HG02642 (cell line): ENCODE measurements around the gene PDGFRB.
A peak's percentile ranks its signal among the peaks of the same experiment; 100 is the strongest.

Source experiments
- ATAC-seq: cut with Tn5 transposase; IDR thresholded peaks from one replicate; pipeline ENCODE4 v1.9.1; 2021; ENCODE audit warnings: mild to moderate bottlenecking; ENCODE audit not compliant: unreplicated experiment, poor library complexity

The PDGFRB gene

DNA sequence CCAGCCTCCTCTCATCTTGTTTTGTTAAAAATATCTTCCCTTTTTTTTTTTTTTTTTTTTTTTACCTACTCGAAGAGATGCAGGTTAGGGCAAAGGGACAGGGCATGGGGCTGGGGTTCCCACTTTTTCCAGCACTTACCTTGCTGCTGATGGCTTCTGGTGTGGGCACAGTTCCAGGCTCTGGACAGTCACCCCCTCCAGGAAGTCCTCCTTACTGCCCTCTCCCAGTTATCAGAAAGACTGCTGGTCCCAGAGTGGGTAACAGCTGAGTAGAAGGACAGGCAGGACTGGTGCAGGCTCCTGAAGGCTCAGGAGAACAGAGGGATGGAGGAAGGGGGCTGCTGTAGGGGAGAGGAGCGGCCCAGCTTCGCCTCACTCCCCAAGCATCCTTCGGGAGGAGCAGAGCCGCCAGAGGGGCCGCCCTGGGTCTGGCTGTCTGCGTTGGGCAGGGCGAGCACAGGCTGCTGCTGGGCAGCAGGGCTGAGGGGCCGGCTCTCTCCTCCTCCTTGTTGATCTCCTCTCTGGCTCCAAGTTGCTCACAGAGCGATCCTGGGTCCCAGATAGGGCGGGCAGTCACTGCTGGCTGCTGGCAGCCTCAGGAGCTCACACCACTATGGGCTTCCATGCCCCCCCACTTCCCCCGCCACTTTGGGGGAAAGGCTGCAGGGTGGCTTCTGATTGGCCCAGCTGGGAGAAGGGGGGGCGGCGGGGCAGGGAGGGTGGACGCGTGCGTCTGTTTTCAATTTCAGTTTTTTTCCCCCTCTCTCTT, at the start of gene PDGFRB:
Gene PDGFRB, minus strand, starts transcription at position 588 of the 769 bp plus-strand sequence. CDS start 18,798 bp downstream, outside the sequence.
- ATAC-seq: peak; percentile 57

DNA sequence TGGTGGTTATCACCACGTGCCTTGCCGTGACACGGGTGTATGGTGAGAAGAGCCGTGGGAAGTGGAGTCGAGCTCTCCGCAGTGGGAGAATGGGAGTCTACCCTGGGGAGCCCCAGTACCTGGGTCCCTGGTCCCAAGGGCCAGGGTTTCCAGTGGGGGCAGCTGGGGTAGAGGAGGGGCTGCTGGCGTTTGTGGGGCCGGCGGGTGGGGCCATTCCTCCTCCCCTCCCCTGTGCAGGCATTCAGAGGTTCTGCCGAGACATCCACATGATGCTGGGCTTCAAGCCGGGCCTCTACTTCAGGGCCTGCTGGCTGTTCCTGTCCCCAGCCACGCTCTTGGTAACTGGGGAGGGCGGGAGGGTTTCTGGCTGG, 48.9 kb upstream of the PDGFRB start:
- no peak for ATAC-seq

DNA sequence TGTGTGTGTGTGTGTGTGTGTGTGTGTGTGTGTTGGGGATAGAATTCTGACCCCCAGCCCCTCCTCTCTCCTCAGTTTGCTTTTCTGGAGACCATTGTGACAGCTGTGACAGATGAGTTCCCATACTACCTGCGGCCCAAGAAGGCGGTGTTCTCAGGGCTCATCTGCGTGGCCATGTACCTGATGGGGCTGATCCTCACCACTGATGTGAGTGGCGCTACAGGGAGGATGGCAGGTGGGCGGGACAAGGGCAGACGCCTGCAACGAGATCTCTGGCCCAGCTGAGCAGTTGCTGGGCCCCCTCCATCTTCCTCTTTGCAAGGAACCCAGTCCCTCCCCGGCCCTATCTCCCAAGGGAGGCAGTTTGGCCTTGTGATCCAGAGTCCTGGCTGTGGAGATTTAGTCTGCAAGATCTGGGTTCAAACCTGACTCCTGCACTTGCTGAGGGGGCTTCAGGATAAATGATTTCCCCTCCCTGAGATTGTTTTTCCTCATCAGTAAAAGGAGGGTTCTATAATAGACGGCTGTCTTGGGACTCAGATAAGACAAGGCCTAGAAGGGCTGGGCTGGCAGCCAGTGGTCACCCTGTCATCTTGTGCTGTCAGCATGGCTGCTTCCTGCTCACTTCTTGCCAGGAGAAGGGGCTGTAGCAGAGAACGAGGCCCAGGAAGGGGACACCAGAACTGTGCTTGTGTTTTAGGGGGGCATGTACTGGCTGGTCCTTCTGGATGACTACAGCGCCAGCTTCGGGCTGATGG, 48.4 kb upstream of the PDGFRB start:
- no peak for ATAC-seq

DNA sequence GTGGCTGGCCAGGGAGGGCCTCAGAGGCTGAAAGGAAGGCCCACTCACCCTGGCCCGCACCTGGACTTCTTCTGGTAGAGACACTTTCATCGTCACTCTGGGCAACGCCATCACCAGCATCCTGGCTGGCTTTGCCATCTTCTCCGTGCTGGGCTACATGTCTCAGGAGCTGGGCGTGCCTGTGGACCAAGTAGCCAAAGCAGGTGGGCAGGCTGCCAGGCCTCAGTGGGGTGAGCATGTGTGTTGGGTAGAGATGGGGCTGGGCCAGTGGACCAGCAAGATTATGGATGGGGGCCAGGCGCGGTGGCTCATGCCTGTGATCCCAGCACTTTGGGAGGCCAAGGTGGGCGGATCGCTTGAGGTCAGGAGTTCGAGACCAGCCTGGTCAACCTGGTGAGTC, 46.9 kb upstream of the PDGFRB start:
- ATAC-seq: no peak

DNA sequence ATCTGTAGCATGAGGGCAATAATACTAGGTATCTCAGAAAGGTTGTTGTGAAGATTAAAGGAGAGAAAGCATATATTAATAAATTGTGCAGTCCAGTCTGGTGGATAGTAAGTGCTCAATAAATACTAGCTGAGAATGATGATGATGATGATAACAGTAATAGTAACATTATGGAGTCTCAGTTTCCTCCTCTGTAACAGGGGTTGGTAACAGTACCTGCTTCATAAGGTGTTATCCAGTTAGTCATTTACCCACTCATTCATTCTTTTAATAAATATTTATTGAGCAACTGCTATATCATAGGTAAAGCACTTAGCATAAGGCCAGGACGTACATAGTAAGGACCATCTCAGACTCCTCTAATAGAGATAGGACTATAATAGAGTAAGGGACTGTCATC, 41.8 kb upstream of the PDGFRB start:
- ATAC-seq: no peak

DNA sequence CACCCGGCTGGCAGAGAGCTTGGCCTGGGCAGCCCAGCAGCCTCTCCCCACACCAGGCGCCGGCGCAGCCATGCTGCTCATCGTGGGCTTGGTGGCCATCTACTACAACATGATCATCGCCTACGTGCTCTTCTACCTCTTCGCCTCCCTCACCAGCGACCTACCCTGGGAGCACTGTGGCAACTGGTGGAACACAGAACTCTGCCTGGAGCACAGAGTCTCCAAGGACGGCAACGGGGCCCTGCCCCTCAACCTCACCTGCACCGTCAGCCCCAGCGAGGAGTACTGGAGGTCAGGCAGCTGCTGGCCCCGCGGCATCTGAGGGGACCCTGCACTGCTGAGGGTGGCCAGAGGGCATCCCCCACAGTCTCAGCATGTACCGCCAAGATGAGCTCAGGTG, 41.3 kb upstream of the PDGFRB start:
- ATAC-seq: no peak

DNA sequence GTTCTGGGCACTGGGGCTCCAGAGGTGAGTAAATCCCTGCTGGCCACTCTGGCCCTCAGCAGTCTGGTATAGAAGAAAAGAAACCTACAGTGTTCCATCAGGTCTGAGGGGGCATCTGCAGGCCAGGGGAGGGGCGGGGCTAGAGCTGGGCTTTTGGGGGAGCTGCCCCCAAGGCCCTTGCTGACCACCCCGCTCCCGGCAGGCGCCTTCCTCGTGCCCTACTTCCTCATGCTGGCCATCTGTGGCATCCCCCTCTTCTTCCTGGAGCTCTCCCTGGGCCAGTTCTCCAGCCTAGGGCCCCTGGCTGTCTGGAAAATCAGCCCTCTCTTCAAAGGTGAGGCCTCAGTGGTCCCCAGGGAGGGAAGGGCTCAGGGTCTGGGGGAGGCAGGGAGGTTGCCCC, 40.9 kb upstream of the PDGFRB start:
- ATAC-seq: no peak

DNA sequence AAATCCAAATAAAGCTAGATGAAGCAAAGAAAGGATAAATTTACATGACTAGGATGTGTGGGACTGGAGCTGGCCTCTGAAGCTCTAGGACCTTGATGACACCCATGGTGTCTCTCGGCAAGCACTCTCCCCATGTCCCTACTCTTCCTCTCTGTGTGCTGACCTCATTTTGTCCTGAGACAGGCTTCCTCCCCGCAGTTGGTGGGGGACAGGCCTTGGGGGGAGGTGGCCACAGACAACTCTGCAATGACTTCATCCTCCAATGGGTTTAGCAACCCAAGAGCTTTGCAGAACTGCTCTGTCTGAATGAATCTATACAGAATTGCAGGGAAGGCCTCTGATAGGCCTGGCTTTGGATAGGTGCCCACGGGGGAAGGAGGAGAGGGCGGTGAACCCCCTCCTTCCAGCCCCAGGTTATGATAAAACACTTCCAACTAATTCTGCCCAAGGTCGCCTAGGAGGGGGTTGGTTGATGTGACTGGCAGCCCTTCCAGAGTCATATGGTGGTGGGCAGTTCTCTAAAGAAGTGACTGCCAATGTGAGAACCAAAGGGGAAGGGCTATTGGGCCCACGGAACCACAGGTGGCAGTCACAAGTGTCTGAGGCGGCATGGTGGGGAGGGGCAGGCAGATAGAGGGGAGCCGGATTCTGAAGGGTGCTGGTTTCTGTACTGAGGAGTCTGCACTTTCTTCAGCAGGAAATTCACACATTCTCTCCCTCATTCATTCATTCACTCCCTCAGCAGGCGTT, 40.3 kb upstream of the PDGFRB start:
- no peak for ATAC-seq

DNA sequence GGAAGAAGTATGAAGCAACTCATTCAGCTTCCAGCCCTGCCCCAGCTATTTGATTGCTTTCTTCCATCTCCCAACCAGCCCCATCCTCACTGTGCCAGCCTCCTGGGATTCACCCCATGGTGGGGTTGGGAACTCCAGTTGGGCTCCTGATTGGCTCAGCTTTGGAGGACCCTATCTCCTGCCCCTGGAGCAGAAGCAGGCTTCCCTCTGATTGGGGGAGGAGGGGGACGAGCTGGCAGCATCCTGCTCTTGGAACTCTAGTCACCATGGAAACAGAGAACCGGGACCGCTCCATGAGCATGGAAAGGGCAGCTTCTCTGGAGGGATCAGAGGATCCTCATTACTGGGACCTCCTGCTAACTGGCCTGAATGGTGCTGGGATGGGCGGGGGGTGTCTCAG, 36.8 kb upstream of the PDGFRB start:
- ATAC-seq: no peak

DNA sequence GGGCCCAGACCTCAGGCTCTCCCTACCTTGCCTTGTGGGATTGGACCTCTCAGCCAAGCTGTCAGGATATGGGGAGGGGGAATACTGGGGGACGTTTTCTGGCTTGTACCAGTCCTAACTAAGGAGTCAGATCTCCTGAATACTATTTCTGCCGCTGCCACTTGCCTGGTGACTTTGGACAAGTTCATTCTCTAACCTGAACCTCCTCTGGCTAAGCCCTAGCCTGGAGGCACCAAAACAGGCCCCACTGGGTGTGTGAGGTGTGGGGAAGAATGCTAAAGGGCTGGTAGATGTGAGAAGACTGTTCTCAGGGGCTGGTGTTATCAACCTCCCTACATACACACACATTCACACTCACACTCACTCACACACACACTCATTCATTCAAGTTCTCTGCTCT, 35.3 kb upstream of the PDGFRB start:
- no peak for ATAC-seq

DNA sequence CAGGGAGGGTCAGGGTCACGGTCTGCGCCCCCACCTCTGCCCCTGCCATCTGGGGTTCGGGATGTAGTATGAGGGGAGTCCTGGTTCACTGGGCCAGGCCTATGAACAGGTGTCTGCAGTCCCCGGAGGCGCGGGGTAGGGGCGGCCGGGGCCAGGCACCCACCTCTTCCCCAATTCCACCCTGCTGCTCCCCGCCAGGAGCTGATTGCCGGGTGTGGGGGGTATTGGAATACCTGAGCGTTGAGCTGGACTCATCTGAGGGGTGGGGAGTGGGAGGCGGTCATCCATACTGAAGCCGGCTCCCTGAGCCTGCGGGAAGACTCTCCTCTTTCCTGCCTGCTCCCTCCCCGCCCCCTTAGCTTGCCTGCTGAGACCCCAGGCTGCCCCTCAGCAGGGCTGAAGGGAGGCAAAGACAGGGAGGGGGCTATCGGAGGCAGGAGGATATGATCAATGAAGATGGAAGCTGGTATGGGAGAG, 34.9 kb upstream of the PDGFRB start:
- ATAC-seq: no peak

DNA sequence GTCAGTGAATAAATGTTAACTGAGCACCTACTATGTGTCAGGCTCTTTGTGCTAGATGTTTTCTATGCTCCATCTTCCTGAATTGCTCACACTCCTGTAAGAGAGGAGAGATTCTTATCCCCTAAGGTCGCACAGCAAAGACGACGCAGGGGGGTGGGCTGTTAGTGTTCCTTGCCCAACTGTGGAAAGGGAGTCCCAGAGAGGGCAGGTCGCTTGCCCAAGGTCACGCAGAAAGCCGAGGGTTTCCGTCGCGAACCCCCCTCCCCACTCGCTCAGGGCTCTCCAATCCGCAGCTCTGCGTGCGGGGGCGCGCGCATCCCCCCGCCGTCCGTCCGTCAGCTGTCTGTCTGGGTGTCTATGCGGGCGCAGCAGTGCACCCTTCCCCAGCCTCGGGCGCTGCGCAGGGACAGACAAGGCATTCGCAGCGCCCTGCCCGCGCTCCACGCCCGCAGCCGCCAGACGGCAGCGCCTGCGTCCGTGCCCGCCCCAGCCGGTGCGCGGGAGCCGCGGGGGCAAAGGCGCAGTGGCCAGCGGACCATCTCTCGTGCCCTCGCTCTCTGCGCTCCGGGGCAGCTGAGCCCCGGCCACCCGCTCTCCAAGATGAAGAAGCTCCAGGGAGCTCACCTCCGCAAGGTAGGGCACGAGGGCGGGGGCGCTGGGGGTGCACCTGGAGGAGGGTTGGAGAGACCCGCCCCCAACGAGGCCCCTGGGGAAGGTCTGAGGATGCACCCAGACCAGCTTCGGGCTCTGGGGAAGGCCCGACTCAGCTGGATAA, 34.3 kb upstream of the PDGFRB start, which contains the start of gene SLC6A7:
Gene SLC6A7, plus strand, starts transcription at position 335 of the 775 bp plus-strand sequence. Its CDS starts 266 bp downstream, at position 601.
- ATAC-seq: no peak

DNA sequence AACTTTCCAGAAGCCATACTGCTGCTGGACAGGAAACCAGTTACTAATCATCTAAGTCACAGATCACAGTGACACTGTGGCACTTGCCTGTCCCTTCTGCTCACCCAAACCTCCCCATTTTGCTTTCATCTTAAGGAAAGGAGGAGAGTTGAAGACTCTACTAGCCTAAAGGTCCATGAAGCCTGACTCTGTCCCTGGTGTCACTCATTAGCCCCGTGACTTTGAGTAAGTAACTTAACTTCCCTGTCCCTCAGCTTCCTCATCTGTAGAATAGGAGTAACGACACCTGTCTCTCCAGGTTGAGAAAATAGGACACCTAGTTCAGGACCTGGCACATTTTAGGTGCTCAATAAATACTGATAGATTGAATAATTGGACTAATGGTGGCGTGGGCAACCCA, 33.7 kb upstream of the PDGFRB start:
- no peak for ATAC-seq

DNA sequence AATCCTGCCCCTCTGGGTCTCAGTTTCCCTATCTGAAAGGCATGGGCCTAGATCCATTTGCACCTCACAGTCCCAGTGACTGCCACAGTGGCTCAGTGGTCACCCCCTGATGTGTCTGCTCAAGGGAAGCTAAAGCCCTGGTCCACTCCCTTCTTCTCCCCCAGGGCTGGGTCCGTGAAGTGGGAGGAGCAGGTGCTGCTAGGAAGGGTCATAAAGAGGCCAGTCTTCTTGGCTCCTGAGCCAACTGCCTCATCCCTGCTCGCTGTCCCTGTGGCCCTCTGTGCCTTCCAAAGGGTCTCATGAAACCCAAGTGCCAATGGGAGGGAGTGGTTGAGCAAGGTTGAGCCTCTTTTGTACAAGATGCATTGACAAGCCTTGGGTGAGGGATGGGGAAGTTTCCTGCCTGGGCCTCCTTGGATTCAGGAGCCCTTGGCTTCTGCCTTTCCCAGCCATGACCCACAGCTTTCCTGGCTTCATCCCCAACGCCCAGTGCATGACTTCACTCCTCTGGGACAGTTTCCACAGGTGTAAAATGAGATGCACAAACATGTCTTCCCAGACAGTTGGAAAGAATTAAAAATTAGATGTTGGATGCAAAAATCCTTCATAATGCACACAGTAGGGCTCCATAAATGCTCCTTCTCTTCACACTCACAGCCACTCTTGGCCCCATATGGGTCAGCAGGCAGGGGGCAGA, 32.6 kb upstream of the PDGFRB start:
- no peak for ATAC-seq

DNA sequence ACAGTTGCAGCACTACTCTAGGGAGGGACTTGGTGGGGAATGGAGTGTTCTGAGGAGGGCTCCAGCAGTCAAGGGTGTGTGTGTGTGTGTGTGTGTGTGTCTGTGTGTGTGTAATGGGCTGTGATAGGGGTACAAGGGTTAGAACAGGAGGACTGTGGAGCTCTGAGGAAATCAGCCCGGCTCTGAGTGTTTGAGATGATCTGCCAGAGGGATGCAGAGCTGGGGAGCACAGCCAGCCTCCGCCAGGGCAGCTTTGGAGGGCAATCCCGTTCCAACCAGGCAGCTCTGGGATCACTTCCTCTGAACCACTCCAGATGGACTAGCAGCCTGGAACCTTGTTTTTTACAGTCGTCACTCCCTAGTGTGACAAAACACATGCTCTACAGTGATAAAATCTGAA, 31.3 kb upstream of the PDGFRB start:
- ATAC-seq: no peak

DNA sequence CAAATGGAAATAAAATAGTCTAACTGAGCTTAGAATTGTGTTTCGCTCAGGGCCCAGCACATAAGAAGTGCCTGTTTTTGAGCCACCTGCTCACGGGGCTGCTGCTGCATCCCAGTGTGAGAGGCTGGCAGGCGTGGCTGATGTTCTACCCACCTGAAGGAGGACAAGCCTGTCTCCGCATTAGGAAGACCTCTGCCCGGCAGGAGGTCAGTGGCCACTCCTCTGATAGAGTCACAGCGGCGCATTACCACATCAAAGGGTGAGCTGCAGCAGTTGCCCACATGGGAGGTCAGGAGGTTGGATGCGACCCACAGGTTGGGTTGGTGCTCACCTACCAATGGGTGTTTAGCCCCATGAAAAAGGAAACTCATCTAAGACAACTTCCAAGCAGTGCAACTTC, 30.5 kb upstream of the PDGFRB start:
- no peak for ATAC-seq

DNA sequence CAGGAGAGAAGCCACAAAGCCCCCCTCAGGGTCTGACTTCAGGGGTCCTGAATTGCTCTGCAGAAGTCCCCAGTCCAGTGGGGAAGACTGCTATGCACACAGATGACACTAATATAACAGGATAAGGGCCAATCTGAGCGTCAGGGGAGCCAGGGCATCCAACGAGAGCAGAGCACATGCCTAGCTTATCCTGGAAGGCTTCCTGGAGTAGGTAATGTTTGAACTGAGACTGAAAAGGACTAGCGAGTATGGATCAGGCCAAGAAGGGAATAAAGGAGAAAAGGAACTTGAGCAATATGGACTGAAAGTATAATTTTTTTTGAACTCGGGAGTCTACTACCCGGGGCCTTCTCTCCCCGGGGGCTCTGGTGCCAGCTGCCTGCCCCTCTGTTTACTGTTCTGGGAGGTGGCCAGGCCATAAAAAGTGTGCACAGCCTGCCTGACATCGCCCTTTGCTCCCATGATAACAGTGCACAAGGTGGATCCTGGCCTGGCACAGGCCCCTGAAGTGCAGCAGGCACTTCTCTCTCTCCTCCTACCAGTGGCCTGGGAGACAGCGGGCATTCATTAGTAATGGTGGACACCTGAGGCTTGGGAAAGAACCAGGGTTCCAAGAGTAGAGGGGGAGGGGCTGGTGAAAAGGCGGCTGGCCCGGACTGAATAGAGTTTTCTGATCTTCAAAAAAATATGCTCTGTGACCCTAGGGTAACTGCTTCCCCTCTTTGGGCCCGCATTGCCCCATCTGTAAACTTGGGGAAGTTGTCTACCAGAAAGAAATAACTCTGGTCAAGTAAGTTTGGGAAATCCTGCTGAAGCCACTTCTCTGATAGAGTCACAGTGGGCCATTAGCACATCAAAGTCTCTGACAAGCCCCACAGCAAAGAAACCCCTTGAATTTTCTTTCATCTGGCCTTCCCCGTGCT, 29.6 kb upstream of the PDGFRB start:
- ATAC-seq: no peak

DNA sequence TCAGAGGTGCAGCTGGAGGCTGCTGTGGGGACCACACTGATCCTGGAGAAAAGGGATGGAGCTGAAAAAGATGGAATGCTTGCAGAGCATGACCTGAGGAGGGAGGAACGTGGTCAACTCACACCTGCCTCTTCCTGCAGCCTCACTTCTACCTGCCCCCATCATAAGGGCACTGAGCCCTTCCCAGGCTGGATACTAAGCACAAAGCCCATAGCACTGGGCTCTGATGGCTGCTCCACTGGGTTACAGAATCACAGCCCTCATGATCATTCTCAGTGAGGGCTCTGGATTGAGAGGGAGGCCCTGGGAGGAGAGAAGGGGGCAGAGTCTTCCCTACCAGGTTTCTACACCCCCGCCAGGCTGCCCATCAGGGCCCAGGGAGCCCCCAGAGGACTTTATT, 28.4 kb upstream of the PDGFRB start:
- ATAC-seq: no peak

DNA sequence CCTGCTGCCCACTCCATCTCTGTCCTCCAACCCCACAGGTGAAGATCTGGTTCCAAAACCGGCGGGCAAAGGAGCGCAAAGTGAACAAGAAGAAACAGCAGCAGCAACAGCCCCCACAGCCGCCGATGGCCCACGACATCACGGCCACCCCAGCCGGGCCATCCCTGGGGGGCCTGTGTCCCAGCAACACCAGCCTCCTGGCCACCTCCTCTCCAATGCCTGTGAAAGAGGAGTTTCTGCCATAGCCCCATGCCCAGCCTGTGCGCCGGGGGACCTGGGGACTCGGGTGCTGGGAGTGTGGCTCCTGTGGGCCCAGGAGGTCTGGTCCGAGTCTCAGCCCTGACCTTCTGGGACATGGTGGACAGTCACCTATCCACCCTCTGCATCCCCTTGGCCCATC, 27.8 kb upstream of the PDGFRB start:
- no peak for ATAC-seq
